H9 (cell line): ENCODE measurements around the gene SRSF7. TPM values are rescaled to one million over a fixed set of nuclear protein-coding genes. Genes with fewer than 3 reads are reported as not detected.

ENCODE experiments used
- DNase-seq: peaks from one replicate; pipeline ENCODE4 v3.0.0-alpha.2; 2017
- H2AFZ ChIP-seq: one replicate; pipeline ENCODE4 v1.6.1; 2013; ENCODE audit warnings: mild to moderate bottlenecking, low read length, control low read depth, moderate library complexity
- H2AK5ac ChIP-seq: 2 replicates; pipeline ENCODE4 v1.6.1; 2013; ENCODE audit warnings: low read length, control low read depth, mixed read lengths; ENCODE audit not compliant: insufficient read length
- H2BK120ac ChIP-seq: one replicate; pipeline ENCODE4 v1.6.1; 2013; ENCODE audit warnings: low read depth, mild to moderate bottlenecking, low read length, control low read depth, inconsistent platforms; ENCODE audit not compliant: poor library complexity, severe bottlenecking
- H2BK12ac ChIP-seq: 2 replicates; pipeline ENCODE4 v1.6.1; 2013; ENCODE audit warnings: low read length, control low read depth, mixed read lengths, low read depth; ENCODE audit not compliant: insufficient read length
- H2BK15ac ChIP-seq: 2 replicates; pipeline ENCODE4 v1.6.1; 2013; ENCODE audit warnings: low read depth, low read length, control low read depth
- H2BK20ac ChIP-seq: one replicate; pipeline ENCODE4 v1.6.1; 2013; ENCODE audit warnings: low read depth, mild to moderate bottlenecking, low read length, control low read depth, inconsistent platforms; ENCODE audit not compliant: poor library complexity, severe bottlenecking
- H2BK5ac ChIP-seq: 2 replicates; pipeline ENCODE4 v1.6.1; 2013; ENCODE audit warnings: low read length, control low read depth, mixed read lengths; ENCODE audit not compliant: insufficient read length
- H3K14ac ChIP-seq: 2 replicates; pipeline ENCODE4 v1.6.1; 2013; ENCODE audit warnings: low read length, control low read depth; ENCODE audit not compliant: insufficient read depth
- H3K18ac ChIP-seq: 2 replicates; pipeline ENCODE4 v1.6.1; 2013; ENCODE audit warnings: low read depth, mild to moderate bottlenecking, mixed read lengths, low read length, control low read depth; ENCODE audit not compliant: insufficient read length
- H3K23ac ChIP-seq: 2 replicates; pipeline ENCODE4 v1.6.1; 2013; ENCODE audit warnings: low read length, control low read depth, mixed read lengths, low read depth; ENCODE audit not compliant: insufficient read length
- H3K23me2 ChIP-seq: 2 replicates; pipeline ENCODE4 v1.6.1; 2013; ENCODE audit warnings: low read depth, mild to moderate bottlenecking, mixed read lengths, low read length, control low read depth; ENCODE audit not compliant: insufficient read length, poor library complexity, severe bottlenecking
- H3K27ac ChIP-seq: 2 replicates; pipeline ENCODE4 v1.5.1; 2013; ENCODE audit warnings: low read length, control low read depth, mixed read lengths, low read depth; ENCODE audit not compliant: insufficient read length
- H3K27me3 ChIP-seq: 2 replicates; pipeline ENCODE4 v1.6.1; 2013; ENCODE audit warnings: low read length, control low read depth, inconsistent platforms; ENCODE audit not compliant: insufficient read depth
- H3K4ac ChIP-seq: 2 replicates; pipeline ENCODE4 v1.6.1; 2013; ENCODE audit warnings: low read depth, mild to moderate bottlenecking, control low read depth, inconsistent platforms, low read length, moderate library complexity
- H3K4me1 ChIP-seq: 2 replicates; pipeline ENCODE4 v1.6.1; 2013; ENCODE audit warnings: low read length, control low read depth, inconsistent platforms; ENCODE audit not compliant: insufficient read depth
- H3K4me2 ChIP-seq: 2 replicates; pipeline ENCODE4 v1.6.1; 2013; ENCODE audit warnings: low read length, control low read depth, mixed read lengths; ENCODE audit not compliant: insufficient read length, insufficient read depth
- H3K56ac ChIP-seq: 2 replicates; pipeline ENCODE4 v1.6.1; 2013; ENCODE audit warnings: low read depth, mild to moderate bottlenecking, mixed read lengths, low read length, control low read depth; ENCODE audit not compliant: insufficient read length
- H3K79me1 ChIP-seq: 2 replicates; pipeline ENCODE4 v1.6.1; 2013; ENCODE audit warnings: low read depth, mild to moderate bottlenecking, moderate library complexity, low read length, control low read depth, inconsistent platforms; ENCODE audit not compliant: insufficient read depth, poor library complexity, severe bottlenecking
- H3K79me2 ChIP-seq: 2 replicates; pipeline ENCODE4 v1.6.1; 2013; ENCODE audit warnings: low read length, control low read depth, inconsistent platforms; ENCODE audit not compliant: insufficient read depth
- H3K9ac ChIP-seq: 2 replicates; pipeline ENCODE4 v1.6.1; 2013; ENCODE audit warnings: low read length, control low read depth, mixed read lengths; ENCODE audit not compliant: insufficient read length; ENCODE audit errors: extremely low read depth
- H3K9me3 ChIP-seq: one replicate; pipeline ENCODE4 v1.6.1; 2013; ENCODE audit warnings: low read depth, low read length, inconsistent platforms; ENCODE audit not compliant: control insufficient read depth
- H3T11ph ChIP-seq: one replicate; pipeline ENCODE4 v1.6.1; 2013; ENCODE audit warnings: mild to moderate bottlenecking, low read length, control low read depth, inconsistent platforms
- H4K20me1 ChIP-seq: one replicate; pipeline ENCODE4 v1.6.1; 2013; ENCODE audit not compliant: control insufficient read depth, insufficient read length, insufficient read depth
- H4K5ac ChIP-seq: 2 replicates; pipeline ENCODE4 v1.6.1; 2013; ENCODE audit warnings: low read depth, mild to moderate bottlenecking, mixed read lengths, low read length, control low read depth; ENCODE audit not compliant: insufficient read length
- H4K8ac ChIP-seq: replicated peaks from 2 replicates; pipeline ENCODE4 v1.6.1; 2013; ENCODE audit warnings: low read length, control low read depth, mixed read lengths, low read depth; ENCODE audit not compliant: insufficient read length
- H4K91ac ChIP-seq: 2 replicates; pipeline ENCODE4 v1.6.1; 2013; ENCODE audit warnings: low read depth, mild to moderate bottlenecking, moderate library complexity, mixed read lengths, low read length, control low read depth; ENCODE audit not compliant: insufficient read length
- H3K27ac Mint-ChIP-seq, 3 experiments: 2 replicates in 2 of 3; 3 replicates in 1 of 3; pipeline ENCODE4 v1.8.0; 2020 to 2021; ENCODE audit warnings: mixed read lengths in 3 of 3, mild to moderate bottlenecking in 1 of 3, moderate library complexity in 1 of 3
- H3K27me3 Mint-ChIP-seq: 2 replicates; pipeline ENCODE4 v1.8.0; 2021; ENCODE audit warnings: low read depth, mild to moderate bottlenecking, moderate library complexity, mixed read lengths
- H3K36me3 Mint-ChIP-seq, 3 experiments: 2 replicates in 2 of 3; 3 replicates in 1 of 3; pipeline ENCODE4 v1.8.0; 2020 to 2021; ENCODE audit warnings: low read depth in 3 of 3, mixed read lengths in 3 of 3; ENCODE audit not compliant: insufficient read depth in 1 of 3
- H3K4me1 Mint-ChIP-seq, 2 experiments: 2 replicates each; pipeline ENCODE4 v1.8.0; 2020; ENCODE audit warnings: mixed read lengths in 2 of 2
- H3K4me3 Mint-ChIP-seq, 2 experiments: 2 replicates in 1 of 2; 3 replicates in 1 of 2; pipeline ENCODE4 v1.8.0; 2020 to 2021; ENCODE audit warnings: mild to moderate bottlenecking in 2 of 2, mixed read lengths in 2 of 2, moderate library complexity in 1 of 2
- H3K9me3 Mint-ChIP-seq, 2 experiments: 2 replicates in 1 of 2; 3 replicates in 1 of 2; pipeline ENCODE4 v1.8.0; 2020; ENCODE audit warnings: mild to moderate bottlenecking in 2 of 2, mixed read lengths in 2 of 2, moderate library complexity in 1 of 2
- total RNA-seq: library from RNA; stranded (reverse); gene quantifications from 2 replicates; pipeline ENCODE4 v1.2.1, GENCODE V29; 2021
- TF ChIP-seq, protein P1 (sequence below): fragments of 200-600 bp; sonication (generic); conservative IDR thresholded peaks from 3 replicates; pipeline ENCODE4 v1.8.0; 2021; ENCODE audit warnings: antibody characterized with exemption, mild to moderate bottlenecking

SRSF7 gene
- total RNA-seq, 1 experiment from 2014 or later: 576 TPM

DNA sequence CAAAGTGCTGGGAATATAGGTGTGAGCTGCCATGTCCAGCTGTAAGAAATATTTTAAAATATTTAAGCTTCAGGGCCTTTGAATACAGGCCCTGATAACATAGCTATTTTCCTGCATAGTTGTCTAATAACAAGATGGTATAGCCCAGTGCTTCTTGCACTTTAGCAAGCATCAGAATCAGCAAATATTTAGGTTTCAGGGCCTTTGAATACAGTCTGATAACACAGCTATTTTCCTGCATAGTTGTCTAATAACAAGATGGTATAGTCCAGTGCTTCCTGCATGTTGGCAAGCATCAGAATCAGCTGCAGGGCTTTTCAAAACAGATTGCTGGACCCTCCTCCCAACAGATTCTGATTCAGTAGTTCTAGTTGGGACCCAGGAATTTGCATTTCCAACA lies 32.4 kb upstream of the SRSF7 start:
- Histone ChIP-seq H3K4me2 (no peak overlapping the region), H3K23ac (no peak overlapping the region), H3K4me1 (no peaks in the 10 kb centered on the region), H3K4ac (no peak overlapping the region), H3K9ac (no peak overlapping the region), H2BK120ac (no peak overlapping the region), H3K79me1 (no peaks in the 10 kb centered on the region), H2AK5ac (no peak overlapping the region), H3K27ac (peak overlapping the region; percentile 17), H3K79me2 (no peaks in the 10 kb centered on the region), H3K14ac (no peak overlapping the region), H4K8ac (no peak overlapping the region), H3T11ph (no peak overlapping the region), H4K5ac (no peak overlapping the region), H2BK20ac (no peak overlapping the region), H3K27me3 (no peaks in the 10 kb centered on the region), H4K20me1 (no peaks in the 10 kb centered on the region), H3K9me3 (no peaks in the 10 kb centered on the region), H3K23me2 (no peaks in the 10 kb centered on the region), H4K91ac (no peak overlapping the region), H3K18ac (no peak overlapping the region), H2BK12ac (no peak overlapping the region), H2AFZ (no peak overlapping the region), H2BK15ac (no peak overlapping the region), H3K56ac (no peak overlapping the region), H2BK5ac (no peak overlapping the region)
- Mint-ChIP-seq H3K27me3 (no peaks in the 10 kb centered on the region), H3K4me1 (peaks cover 11 to 15% of the 10 kb centered on the region in 2 experiments), H3K9me3 (no peaks in the 10 kb centered on the region), H3K27ac (0 out of 7 replicates have a peak overlapping the region, but pooled peaks of 2 of the 3 experiments have one; percentile 23 to 63), H3K36me3 (peaks cover 8 to 21% (median 14%) of the 10 kb centered on the region in 3 experiments; a peak in 6 of 7 replicates), H3K4me3 (no peak overlapping the region)
- DNase-seq: no peak
- TF ChIP-seq, protein P1, sequence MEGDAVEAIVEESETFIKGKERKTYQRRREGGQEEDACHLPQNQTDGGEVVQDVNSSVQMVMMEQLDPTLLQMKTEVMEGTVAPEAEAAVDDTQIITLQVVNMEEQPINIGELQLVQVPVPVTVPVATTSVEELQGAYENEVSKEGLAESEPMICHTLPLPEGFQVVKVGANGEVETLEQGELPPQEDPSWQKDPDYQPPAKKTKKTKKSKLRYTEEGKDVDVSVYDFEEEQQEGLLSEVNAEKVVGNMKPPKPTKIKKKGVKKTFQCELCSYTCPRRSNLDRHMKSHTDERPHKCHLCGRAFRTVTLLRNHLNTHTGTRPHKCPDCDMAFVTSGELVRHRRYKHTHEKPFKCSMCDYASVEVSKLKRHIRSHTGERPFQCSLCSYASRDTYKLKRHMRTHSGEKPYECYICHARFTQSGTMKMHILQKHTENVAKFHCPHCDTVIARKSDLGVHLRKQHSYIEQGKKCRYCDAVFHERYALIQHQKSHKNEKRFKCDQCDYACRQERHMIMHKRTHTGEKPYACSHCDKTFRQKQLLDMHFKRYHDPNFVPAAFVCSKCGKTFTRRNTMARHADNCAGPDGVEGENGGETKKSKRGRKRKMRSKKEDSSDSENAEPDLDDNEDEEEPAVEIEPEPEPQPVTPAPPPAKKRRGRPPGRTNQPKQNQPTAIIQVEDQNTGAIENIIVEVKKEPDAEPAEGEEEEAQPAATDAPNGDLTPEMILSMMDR: no peak
